ENCODE results near the gene SEZ6L2. TPM values are rescaled to one million over a fixed set of nuclear protein-coding genes. Genes with fewer than 3 reads are reported as not detected.

SEZ6L2 gene
- total and polyA plus RNA-seq, 2 of the 13 experiments (the other 11 are each of a cell fraction or from before 2014, with no cell fraction given), result 14.9 to 16.9 TPM

DNA sequence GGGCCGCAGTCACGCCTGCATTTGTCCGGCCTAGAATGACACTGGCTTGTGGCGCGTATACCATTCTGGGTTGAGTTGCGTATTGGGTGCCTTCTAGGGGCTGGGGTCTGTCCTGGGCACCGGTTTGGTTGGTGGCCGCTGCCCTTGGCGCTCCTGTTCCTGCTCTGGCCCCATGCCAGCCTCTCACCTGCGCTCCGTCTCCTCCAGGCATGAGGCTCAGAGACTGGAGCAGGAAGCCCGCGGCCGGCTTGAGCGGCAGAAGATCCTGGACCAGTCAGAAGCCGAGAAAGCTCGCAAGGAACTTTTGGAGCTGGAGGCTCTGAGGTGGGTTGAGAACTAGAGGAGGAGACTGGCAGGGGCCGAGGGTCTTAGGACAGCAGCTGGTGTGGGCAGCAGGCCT, 53.7 kb downstream of the SEZ6L2 start:
- in situ Hi-C loops (cut with HindIII; ENCODE audit: extremely low pct_ligation_motif_present, low pct_unique_long_range_greater_than_20kb) (no loop called here), intact Hi-C loops (cut with micrococcal nuclease; ENCODE audit: unreplicated experiment) (no loop called here)
- Histone ChIP-seq H3K27ac (ENCODE audit: extremely low read length, insufficient read depth, low read length) (no peak overlapping the region), H4K20me1 (ENCODE audit: insufficient read depth, low read length) (no peaks in the 10 kb centered on the region), H3K27me3 (ENCODE audit: control insufficient read depth in 1 of 2, insufficient read depth in 2 of 2, low read length in 2 of 2) (no peaks in the 10 kb centered on the region), H3K9me3 (ENCODE audit: low read length) (no peaks in the 10 kb centered on the region), H2AFZ (ENCODE audit: low read length) (no peak overlapping the region), H3K9ac (ENCODE audit: insufficient read depth, low read depth, low read length) (no peak overlapping the region), H3K4me1 (ENCODE audit: insufficient read depth, low read length) (no peaks in the 10 kb centered on the region), H3K79me2 (ENCODE audit: insufficient read depth, low read length) (no peaks in the 10 kb centered on the region), H3K36me3 (replicated peaks in 1 of 2; ENCODE audit: control insufficient read depth in 1 of 2, insufficient read depth in 2 of 2, low read length in 2 of 2) (peaks cover 3% of the 10 kb centered on the region in 2 experiments; a peak in 1 of 5 replicates), H3K4me2 (ENCODE audit: low read depth, low read length) (no peak overlapping the region), H3K4me3 (replicated peaks in 1 of 3; ENCODE audit: insufficient read depth in 1 of 3, low read depth in 2 of 3, low read length in 3 of 3) (no peak overlapping the region)
- ATAC-seq, result no peak
- 93% methylated on average over 18 of the region's 18 CpGs for WGBS (ENCODE audit: low lambda C conversion rate)
- no TSS peak for BruUV-seq (replicated peaks)
- no peak for DNase-seq (ENCODE audit: low spot score)
- CTCF ChIA-PET (ENCODE audit: low intra/inter-chr PET ratio, low total read pairs), result no interaction called here
- TF ChIP-seq AGO2 (optimal IDR thresholded peaks at IDR 0.05; ENCODE audit: low read depth, low read length), result peak; percentile 55
- TF ChIP-seq TGIF2 (CRISPR knock-in tag; IDR thresholded peaks at IDR 0.05), result no peak
- no peak for TF ChIP-seq TRIM24 (CRISPR knock-in tag; IDR thresholded peaks at IDR 0.05)
- no peak for TF ChIP-seq GMEB1 (CRISPR knock-in tag; IDR thresholded peaks at IDR 0.05; ENCODE audit: borderline replicate concordance)
- POLR2A ChIA-PET, result interaction anchor here (1.4 kb wide), 1 partner anchor 19 kb away, joined by 3 read pairs; no protein-coding TSS in a partner anchor
- FAIRE-seq, result no peak

- intact Hi-C loops (cut with micrococcal nuclease; ENCODE audit: unreplicated experiment) (no loop called here), in situ Hi-C loops (cut with HindIII; ENCODE audit: extremely low pct_ligation_motif_present, low pct_unique_long_range_greater_than_20kb) (no loop called here)
- TF ChIP-seq KMT2A (CRISPR knock-in tag; IDR thresholded peaks at IDR 0.05) (no peak), ZNF292 (CRISPR knock-in tag; IDR thresholded peaks at IDR 0.05; ENCODE audit: borderline replicate concordance, low read depth) (no peak), CEBPB (IDR thresholded peaks at IDR 0.05; ENCODE audit: borderline replicate concordance, low read depth, low read length) (0 out of 2 replicates have a peak, but pooled peaks have one; percentile 19), POLR2G (IDR thresholded peaks at IDR 0.05; ENCODE audit: low read depth, low read length) (no peak), PHF5A (CRISPR knock-in tag; IDR thresholded peaks at IDR 0.05; ENCODE audit: low read depth, unreplicated experiment) (no peak), RAD21 (CRISPR knock-in tag; IDR thresholded peaks at IDR 0.05) (no peak)
- ATAC-seq (no peak), DNase-seq (ENCODE audit: low spot score) (no peak), FAIRE-seq (no peak)
- peaks cover 3% of the 10 kb centered on the region in 2 experiments; a peak in 2 of 5 replicates for H3K36me3 ChIP-seq (replicated peaks in 1 of 2; ENCODE audit: control insufficient read depth in 1 of 2, insufficient read depth in 2 of 2, low read length in 2 of 2)
- H4K20me1 ChIP-seq (ENCODE audit: insufficient read depth, low read length), result no peaks in the 10 kb centered on the region
- no peaks in the 10 kb centered on the region for H3K79me2 ChIP-seq (ENCODE audit: insufficient read depth, low read length)
- ChIA-PET POLR2A (interaction anchor here (1.4 to 3.6 kb wide), 2 partner anchors 15 to 18 kb away, joined by 3 to 11 read pairs; no protein-coding TSS in a partner anchor), CTCF (ENCODE audit: low intra/inter-chr PET ratio, low total read pairs) (no interaction called here)
- H3K4me2 ChIP-seq (ENCODE audit: low read depth, low read length), result no peak overlapping the region
- no peak overlapping the region for H3K27ac ChIP-seq (ENCODE audit: extremely low read length, insufficient read depth, low read length)
- H2AFZ ChIP-seq (ENCODE audit: low read length), result no peak overlapping the region
- no peaks in the 10 kb centered on the region for H3K4me1 ChIP-seq (ENCODE audit: insufficient read depth, low read length)
- H3K9ac ChIP-seq (ENCODE audit: insufficient read depth, low read depth, low read length), result no peak overlapping the region
- no peaks in the 10 kb centered on the region for H3K27me3 ChIP-seq (ENCODE audit: control insufficient read depth in 1 of 2, insufficient read depth in 2 of 2, low read length in 2 of 2)
- BruUV-seq (replicated peaks), result no TSS peak
- H3K9me3 ChIP-seq (ENCODE audit: low read length), result no peaks in the 10 kb centered on the region
- no peak overlapping the region for H3K4me3 ChIP-seq (replicated peaks in 1 of 3; ENCODE audit: insufficient read depth in 1 of 3, low read depth in 2 of 3, low read length in 3 of 3)
- WGBS (ENCODE audit: low lambda C conversion rate), result 93% methylated on average over 27 of the region's 28 CpGs
These were observed 54.6 kb downstream of the SEZ6L2 start for GRCh38 chr16:29844575-29845331.

Data from HepG2 (cell line).